OCI-LY1 (cell line): ENCODE data around the gene PTPRN2.

Experiments used
- EZH2 ChIP-seq: fragments of 200-600 bp; sonication (generic), shearing (Covaris generic); IDR thresholded peaks from 2 replicates; pipeline ENCODE4 v1.8.0; 2017; ENCODE audit warnings: borderline replicate concordance, mixed run types, mild to moderate bottlenecking, antibody characterized with exemption, low read length, moderate library complexity, mixed read lengths
- TF ChIP-seq, protein P1 (sequence below): fragments of 200-600 bp; sonication (generic), shearing (Covaris generic); IDR thresholded peaks from 2 replicates; pipeline ENCODE4 v1.5.1; 2017; ENCODE audit warnings: mild to moderate bottlenecking, antibody characterized with exemption, low read length, moderate library complexity, mixed read lengths

GRCh38 chr7:157856873-157857577 is 730.6 kb downstream of the PTPRN2 start:
- TF ChIP-seq, protein P1, sequence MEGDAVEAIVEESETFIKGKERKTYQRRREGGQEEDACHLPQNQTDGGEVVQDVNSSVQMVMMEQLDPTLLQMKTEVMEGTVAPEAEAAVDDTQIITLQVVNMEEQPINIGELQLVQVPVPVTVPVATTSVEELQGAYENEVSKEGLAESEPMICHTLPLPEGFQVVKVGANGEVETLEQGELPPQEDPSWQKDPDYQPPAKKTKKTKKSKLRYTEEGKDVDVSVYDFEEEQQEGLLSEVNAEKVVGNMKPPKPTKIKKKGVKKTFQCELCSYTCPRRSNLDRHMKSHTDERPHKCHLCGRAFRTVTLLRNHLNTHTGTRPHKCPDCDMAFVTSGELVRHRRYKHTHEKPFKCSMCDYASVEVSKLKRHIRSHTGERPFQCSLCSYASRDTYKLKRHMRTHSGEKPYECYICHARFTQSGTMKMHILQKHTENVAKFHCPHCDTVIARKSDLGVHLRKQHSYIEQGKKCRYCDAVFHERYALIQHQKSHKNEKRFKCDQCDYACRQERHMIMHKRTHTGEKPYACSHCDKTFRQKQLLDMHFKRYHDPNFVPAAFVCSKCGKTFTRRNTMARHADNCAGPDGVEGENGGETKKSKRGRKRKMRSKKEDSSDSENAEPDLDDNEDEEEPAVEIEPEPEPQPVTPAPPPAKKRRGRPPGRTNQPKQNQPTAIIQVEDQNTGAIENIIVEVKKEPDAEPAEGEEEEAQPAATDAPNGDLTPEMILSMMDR = no peak
- TF ChIP-seq EZH2 = no peak
